Endometrial microvascular endothelial cells (primary cell): ENCODE data around the gene INS. TPM values are rescaled to one million over a fixed set of nuclear protein-coding genes. Genes with fewer than 3 reads are reported as not detected.

Source experiments
- in situ Hi-C: cut with HindIII; loops from 2 replicates; pipeline ENCODE4 v1.10.0; 2017; ENCODE audit warnings: low sequenced_read_pairs, low pct_unique_long_range_greater_than_20kb; ENCODE audit errors: inconsistent ontology term
- total RNA-seq: library from RNA; depleted of rRNA; stranded (reverse); fragments of >200 nt; gene quantifications from one replicate; pipeline ENCODE4 v1.2.3, GENCODE V29; 2015; ENCODE audit errors: inconsistent ontology term

Gene INS
- total RNA-seq, 1 donor from 2014 or later, result not detected

- in situ Hi-C loops, result no loop called here
Observed at GRCh38 chr11:2169005-2169378, 8.0 kb upstream of the INS start.

GRCh38 chr11:2168286-2169004 is 7.4 kb upstream of the INS start:
- in situ Hi-C loops, result no loop called here

- in situ Hi-C loops, result no loop called here
Observed at GRCh38 chr11:2167141-2168045, 6.4 kb upstream of the INS start.

DNA sequence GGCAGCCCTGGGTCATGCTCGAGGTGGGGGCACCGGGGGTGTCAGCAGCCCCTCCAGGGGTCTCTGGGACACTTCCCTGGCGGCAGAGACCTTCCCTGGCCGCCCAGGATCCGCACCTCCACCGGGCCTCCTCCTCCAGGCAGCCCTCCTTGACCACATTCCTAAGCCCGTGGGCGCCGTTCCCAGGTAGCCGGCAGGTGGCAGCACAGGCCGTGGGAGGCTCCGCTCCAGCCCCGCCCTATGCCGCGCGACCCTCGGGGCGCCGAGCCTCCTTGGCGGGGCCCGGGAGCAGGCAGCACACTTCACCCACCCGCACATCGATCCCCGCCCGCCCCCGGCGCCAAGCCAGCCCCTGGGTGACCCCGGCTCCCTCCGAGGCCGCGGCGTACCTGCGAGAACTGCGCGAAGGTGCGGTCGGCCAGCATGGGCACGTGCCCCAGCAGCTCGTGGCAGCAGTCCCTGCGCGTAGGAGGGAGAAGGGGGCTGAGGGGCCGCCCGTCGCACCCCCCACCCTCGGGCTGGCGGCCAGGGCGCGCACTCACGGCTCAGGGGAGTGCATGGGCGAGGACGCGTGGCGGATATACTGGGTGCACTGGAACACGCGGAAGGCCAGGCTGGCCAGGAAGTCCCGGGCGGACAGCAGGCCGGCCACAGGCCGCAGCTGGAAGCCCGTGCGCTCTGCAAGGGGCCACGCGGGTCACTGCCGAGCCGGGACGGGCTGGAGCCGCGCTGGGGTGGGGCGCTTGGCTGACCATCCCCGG is 5.3 kb upstream of the INS start:
- in situ Hi-C loops, result no loop called here

DNA sequence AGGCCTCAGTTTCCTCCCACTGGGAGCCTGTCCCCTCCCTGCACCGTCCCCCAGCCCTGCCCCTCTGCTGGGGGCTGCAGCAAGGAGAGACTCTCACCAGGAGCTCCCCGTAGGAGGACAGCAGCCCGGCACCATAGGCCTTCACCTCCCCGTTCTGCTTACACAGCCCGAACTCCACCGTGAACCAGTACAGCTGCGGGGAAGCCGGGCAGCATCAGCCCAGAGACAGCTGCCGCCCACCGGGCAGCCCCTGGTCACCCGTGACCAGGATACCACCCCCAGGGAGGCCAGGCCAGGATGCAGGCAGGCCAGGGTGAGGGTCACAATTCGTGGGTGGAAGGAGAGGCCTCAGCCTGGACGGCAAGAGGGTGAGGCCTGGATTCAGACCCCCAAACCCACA is 4.6 kb upstream of the INS start:
- in situ Hi-C loops, result no loop called here

DNA sequence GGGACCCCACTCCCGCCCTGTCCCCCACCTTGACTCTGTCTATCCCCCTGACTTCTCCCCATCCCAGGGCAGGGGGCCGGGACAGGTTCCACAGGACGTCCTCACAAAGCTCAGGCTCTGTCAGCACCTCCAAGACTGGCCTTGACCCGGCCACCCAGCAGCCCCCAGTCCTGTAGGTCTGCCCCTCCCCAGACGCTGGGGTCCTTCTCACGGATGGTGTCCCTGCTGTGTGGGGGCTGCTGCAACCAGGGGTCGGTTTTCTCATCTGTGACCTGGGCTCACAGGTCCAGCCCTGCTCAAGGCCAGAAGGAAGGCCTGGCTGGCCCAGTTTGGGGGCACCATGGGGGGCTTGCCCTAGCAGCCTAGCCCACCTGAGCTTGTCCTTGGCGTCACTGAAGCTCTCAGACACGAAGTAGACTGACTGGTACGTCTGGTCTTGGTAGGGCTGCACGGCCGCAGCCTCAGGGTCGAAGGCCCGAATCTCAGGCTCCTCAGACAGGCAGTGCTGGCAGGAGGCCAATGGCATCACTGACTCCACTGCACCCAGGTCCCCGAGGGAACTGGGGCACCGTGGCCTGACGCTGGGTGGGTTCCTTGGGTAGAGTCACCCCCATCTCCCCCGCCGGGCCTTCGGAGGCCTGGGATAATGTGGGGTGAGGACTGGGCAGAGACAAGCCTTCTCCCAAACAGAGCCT is 4.0 kb upstream of the INS start:
- in situ Hi-C loops, result no loop called here

GRCh38 chr11:2164081-2164480 is 3.1 kb upstream of the INS start:
- in situ Hi-C loops, result no loop called here

GRCh38 chr11:2163428-2163978 is 2.5 kb upstream of the INS start:
- in situ Hi-C loops, result no loop called here

DNA sequence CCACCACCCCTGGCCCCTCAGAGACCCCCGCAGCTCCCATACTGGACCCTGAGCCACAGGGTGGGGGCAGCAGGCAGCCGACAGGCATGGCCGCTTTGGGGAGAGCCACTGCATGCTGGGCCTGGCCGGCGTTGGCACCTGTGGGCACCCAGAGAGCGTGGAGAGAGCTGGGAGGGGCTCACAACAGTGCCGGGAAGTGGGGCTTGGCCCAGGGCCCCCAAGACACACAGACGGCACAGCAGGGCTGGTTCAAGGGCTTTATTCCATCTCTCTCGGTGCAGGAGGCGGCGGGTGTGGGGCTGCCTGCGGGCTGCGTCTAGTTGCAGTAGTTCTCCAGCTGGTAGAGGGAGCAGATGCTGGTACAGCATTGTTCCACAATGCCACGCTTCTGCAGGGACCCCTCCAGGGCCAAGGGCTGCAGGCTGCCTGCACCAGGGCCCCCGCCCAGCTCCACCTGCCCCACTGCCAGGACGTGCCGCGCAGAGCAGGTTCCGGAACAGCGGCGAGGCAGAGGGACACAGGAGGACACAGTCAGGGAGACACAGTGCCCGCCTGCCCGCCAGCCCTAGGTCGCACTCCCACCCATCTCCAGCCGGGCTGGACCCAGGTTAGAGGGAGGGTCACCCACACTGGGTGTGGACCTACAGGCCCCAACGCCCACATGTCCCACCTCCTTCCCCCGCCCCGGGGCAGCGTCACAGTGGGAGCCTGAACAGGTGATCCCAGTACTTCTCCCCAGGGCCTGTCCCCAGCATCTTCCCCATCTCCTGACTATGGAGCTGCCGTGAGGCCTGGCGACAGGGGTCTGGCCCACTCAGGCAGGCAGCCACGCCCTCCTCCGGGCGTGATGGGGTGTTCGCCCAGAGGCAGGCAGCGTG is 1.2 kb downstream of the INS start:
- in situ Hi-C loops, result no loop called here

GRCh38 chr11:2158966-2159365 is 2.0 kb downstream of the INS start:
- in situ Hi-C loops, result no loop called here

- in situ Hi-C loops, result no loop called here
Observed at GRCh38 chr11:2158296-2158737, 2.7 kb downstream of the INS start.

DNA sequence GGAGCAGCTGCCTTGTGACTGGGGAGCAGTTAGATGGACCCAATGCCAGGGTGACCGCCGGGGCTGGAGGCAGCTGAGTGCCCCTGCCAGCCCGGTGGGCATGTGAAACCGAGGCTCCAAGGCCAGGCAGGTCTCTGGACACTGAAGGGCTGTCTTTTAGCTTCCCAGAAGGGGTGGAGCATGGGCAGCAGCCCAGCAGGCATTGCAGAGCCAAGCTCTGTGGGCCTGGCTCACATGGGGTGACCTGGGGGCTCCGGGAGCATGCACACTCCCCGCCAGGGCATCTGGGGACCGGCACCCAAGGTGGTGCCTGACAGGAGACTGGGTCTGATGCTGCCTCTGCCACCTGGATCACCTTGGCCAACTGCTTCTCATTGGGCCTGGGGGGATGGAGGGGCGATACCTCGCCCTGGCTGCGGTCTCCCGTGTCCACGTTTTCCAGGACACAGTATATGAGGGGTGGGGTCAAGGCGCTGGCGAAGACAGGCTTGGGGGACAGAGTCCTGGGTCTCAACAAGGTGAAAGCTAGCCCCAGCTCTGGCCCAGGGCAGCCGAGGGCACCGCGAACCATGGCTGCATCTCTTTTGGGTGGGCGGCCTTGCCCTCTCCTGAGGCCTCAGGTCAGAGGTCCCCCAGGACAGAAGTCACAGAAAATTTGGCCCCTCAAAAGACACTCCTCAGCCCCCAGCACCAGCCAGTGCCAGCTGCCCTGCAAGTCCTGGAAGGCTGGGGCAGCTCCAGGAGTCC is 3.5 kb downstream of the INS start:
- in situ Hi-C loops, result no loop called here

GRCh38 chr11:2156416-2157182 is 4.4 kb downstream of the INS start:
- in situ Hi-C loops, result no loop called here

DNA sequence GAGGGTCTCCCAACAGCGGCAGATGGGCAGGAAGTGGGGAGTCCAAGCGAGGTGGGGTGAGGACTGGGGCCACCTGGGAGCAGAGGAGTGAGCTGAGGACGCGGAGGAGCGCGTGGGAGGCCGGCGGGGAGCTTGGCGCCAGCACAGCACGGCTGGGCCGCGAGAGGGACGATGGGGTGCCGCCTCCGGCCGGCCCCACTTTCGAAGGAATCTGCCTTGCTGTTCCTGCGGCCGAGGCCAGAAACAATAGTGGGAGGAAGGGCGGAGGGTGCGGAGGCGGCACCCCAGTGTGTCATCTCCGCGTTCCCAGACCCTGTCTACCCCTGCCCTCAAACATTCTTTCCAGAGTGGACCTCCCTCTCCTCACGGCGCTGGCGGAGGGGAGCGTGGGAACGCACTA is 5.5 kb downstream of the INS start:
- in situ Hi-C loops, result no loop called here

DNA sequence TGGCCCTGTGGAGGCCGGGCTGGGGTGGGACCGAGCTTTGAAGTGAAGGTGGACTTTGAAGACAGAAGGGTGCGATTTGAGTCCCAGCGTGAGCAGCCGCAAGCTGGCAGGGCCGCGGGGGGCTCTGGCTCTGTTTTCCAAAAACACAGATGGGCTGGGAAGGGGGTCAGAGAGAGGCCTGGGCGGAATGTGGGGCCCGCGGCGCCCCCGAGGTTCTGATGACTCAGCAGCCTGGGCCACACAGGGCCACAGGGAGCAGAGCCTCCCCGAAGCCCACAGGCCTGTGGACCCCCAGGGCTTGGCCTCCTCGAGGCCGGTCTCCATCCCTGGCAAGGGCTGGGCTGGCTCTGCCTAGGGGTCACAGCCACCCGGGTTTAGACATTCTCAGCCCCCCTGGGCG is 6.1 kb downstream of the INS start:
- in situ Hi-C loops, result no loop called here

DNA sequence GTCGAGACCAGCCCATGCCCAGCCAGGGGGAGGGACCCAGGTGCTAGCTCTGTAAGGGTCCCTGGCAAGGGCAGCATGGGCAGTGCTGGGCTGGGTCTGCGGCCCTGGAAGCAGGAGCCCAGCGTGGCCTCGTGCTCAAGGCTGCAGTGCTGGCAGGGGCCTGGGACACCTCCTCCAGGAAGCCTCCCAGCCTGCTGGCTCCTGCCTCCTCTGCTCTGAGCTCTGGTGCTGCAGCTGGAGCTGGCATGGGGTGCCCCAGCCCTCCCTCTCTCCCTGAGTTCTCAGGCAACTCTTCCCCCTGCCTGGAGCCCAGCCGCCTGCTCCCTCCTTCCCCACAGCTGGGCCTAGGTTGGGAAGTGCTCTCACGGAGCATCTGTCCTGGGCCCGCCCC is 6.8 kb downstream of the INS start:
- in situ Hi-C loops, result no loop called here
